GM18507 (cell line): Measurements from ENCODE around the gene TMEM106C.

Experiments used
- DNase-seq: peaks from one replicate; pipeline ENCODE4 v3.0.0; 2011; ENCODE audit warnings: low read depth; ENCODE audit not compliant: insufficient read length; ENCODE audit errors: extremely low spot score
- FAIRE-seq: peaks from 2 replicates; lab custom pipeline; 2011; peaks lifted over from hg19 to GRCh38; lab: Jason Lieb, UNC

TMEM106C gene

DNA sequence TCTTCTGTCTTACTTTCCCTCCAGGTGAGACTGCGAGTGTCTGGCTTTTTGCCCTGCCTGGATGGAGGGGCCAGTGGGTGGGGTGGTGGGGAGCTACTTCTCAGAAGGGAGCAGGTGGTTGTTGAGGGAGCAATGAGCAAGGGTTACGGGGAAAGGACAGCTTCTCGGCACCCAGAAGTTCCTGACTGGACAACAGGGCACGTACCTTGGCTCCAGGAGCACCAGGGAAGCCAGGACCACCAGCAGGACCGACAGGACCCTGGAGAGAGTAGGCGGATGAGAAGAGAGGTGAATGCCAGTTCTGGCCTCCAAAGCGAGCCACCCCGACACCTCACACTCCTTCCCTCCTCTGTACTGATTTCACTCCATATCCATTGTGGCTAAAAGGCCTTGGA lies 25.6 kb downstream of the TMEM106C start:
- DNase-seq, result no peak
- FAIRE-seq, result no peak

- DNase-seq (no peak), FAIRE-seq (no peak)
These were observed 26.3 kb downstream of the TMEM106C start for GRCh38 chr12:47989666-47990065.

DNA sequence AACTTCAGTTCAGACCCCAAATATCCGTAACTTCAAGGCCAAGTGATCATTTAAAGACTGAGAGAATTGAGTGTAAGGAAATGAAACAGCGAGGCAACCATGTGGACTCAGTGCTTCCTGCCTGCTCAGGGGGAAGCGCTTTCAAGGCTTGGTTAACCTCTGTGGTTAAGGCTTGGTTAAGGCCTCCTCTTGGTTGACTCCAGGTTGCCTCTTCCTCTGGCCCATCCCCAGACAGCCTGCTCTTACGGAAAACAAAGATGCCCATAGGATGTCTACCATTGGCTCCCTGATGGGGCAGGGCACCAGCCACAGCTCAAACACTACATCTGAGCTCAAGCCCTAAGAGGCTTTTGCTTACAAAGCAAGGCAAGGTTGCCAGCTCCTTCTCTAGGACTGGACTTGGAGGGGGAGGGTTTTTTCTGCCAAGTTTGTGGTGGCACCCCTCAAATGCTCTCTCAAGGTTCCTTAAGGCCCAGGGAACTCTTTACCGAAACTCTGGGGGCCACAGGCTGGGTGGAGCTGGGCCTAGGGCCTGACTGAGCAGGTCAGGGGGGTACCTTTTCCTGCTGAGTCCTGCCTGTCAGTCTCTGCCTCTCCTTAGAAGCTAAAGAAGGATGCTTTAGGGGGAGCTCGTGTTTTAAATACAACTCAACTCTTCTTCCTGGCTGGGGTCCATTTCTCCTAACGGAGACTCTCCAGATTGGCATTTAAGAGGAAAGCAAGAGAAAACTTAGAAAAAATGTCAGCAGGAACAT lies 27.1 kb downstream of the TMEM106C start:
- FAIRE-seq (peak; percentile 96), DNase-seq (peak; percentile 49)

DNA sequence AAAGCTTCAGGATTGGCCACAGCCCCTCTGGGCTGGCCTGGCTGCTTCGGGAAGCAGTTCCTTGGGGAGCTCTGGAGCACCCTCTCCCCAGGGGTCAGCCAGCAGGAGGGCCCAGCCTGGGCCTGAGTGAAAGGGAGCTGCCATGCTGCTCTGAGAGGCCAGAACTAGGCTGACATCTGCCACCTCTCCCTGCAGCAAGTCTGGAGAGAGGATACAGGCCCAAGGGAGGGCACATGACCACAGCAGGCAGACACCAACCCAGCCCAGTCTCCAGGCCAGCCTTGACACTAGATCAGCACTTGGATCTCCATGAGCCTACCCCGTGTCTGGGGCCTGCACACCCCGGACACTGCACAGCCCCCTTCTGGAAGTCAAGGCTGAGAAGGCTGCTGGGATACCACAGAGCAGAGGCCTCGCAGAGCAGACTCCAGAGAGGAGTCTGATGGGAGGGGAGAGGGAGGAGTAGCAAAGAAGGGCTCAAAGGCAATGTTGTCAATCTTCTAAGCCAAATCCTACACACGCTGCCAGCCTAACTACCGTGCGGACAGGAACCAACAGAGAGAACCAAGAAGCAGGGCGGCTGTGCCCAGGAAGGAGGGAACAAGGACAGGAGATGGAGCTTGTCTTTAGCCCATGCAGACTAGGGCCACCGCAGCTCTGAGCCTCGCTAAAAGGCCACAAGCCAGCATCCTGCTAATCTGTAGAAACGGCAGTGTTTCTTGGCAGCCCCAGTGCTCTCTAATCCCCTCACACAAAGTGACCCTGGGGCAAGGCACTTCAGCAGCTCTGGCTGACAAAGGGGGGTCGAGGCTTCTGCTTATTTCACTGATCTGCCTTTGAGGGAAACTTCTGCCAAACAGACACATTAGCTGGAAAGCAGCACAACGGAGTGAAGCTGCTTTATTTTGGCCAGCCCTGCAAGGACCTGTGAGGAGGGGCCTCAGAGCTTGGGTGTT lies 28.0 kb downstream of the TMEM106C start:
- DNase-seq (no peak), FAIRE-seq (no peak)

DNA sequence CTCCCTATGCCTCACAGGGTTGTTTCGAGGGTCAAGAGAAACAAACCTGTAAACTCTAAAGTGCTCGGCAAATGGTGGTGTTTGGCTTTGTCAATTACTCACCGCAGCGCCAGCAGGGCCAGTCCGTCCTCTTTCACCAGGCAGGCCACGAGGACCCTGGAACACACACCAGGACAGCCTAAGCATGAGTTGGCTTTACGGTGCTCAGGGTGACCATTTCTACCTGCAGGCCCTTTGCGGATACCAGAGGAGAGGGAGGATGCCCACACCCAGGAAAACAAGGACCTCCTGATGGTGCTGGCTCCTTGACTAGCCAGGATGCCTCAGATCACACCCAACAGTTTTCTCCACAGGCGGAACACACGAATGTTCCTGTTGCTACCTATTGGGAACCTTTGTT lies 29.4 kb downstream of the TMEM106C start:
- FAIRE-seq (no peak), DNase-seq (no peak)

GRCh38 chr12:47993491-47993890 lies 30.1 kb downstream of the TMEM106C start:
- no peak for FAIRE-seq
- DNase-seq, result no peak

DNA sequence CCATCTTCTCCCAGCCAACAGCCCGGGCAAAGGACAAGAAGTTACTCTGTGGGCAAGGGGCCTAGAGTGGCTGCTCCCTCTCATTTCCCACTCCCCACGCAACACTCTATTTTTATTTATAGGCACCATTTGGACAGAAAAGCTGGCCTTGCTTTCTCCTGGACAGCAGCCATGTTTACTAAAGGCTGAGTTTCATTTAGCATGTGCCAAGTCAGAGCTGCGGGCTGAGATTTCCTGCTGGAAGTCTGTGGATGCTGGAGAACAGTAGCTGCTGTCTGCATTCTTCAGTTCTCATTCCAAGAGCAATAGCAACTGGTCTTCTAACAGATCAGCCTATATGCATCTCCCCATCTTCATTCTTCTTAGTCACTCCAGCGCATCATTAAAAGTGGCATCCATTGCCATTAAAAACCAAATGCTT lies 32.6 kb downstream of the TMEM106C start:
- FAIRE-seq (no peak), DNase-seq (no peak)

DNA sequence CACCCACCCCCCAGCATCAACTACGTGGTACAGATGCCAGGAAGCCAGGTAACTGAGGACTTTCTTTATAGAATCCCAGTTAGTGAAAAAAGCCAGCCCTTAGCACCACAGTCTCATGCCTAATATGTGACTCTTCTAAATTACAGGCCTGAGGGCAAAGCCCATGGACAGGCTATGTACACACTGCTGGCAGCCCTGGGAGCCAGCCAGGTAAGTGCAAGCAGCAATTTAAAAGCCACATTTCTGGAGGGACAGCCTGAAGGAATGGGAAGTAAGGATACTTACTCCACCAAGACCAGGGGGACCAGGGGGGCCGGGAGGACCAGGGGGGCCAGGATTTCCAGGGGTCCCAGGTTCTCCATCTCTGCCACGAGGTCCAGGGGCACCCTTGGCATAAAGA lies 33.9 kb downstream of the TMEM106C start:
- FAIRE-seq, result no peak
- no peak for DNase-seq

DNA sequence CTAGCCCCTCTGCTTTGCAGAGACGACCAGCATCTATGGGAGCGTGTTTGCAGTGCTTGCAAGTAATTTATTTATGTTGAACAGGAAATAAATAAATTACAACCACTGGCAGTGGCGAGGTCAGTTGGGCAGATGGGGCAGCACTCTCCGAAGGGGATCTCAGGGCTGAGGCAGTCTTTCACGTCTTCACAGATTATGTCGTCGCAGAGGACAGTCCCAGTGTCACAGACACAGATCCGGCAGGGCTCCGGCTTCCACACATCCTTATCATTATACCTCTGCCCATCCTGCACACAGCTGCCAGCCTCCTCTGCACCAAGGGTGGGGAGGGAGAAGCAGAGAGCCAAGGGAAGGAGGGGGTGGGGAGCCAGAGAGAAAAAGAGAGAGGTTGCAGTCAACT lies 36.4 kb downstream of the TMEM106C start:
- FAIRE-seq, result no peak
- DNase-seq, result no peak

- no peak for DNase-seq
- no peak for FAIRE-seq
These were observed 37.6 kb downstream of the TMEM106C start for GRCh38 chr12:48000878-48001504.

GRCh38 chr12:48001505-48002413 lies 38.4 kb downstream of the TMEM106C start:
- FAIRE-seq, result no peak
- DNase-seq, result no peak

DNA sequence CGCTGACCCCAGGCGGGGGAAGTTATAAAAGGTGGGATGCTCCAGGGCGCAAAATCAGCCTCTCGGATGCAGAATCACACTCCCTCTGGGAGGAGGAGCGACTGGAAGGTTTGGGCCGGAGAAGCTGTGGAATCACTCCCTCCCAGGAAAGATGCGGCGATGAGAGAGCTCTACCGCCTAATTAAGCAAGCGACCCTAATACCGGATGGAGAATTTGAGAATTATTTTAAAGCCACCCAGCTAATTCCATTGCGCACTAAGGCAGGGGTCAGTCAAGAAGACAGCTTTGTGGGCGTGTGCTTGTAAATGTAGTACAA lies 39.0 kb downstream of the TMEM106C start:
- DNase-seq (no peak), FAIRE-seq (no peak)

DNA sequence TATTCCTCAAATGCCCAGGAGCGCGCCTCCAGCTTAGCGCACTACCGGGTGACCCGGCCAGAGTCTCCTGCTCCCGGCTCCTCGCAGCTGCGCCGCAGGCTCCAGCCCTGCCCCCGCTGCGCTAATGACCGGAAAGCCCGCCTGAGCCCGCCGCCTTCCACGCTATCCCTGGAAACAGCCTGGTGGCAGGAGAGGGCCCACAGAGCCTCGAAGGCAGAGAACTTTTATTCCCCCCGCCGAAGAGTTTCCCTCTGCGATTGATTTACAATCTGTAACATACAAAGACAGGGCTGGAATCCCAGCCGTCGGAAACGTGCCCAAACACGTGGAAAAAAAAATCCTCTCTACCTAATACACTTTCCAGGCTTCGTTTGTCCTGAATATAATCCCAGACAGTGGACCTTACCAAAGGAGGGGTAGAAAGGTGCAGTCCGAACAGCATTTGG lies 39.4 kb downstream of the TMEM106C start:
- FAIRE-seq (no peak), DNase-seq (no peak)

GRCh38 chr12:48003226-48004052 lies 40.0 kb downstream of the TMEM106C start:
- FAIRE-seq, result no peak

DNA sequence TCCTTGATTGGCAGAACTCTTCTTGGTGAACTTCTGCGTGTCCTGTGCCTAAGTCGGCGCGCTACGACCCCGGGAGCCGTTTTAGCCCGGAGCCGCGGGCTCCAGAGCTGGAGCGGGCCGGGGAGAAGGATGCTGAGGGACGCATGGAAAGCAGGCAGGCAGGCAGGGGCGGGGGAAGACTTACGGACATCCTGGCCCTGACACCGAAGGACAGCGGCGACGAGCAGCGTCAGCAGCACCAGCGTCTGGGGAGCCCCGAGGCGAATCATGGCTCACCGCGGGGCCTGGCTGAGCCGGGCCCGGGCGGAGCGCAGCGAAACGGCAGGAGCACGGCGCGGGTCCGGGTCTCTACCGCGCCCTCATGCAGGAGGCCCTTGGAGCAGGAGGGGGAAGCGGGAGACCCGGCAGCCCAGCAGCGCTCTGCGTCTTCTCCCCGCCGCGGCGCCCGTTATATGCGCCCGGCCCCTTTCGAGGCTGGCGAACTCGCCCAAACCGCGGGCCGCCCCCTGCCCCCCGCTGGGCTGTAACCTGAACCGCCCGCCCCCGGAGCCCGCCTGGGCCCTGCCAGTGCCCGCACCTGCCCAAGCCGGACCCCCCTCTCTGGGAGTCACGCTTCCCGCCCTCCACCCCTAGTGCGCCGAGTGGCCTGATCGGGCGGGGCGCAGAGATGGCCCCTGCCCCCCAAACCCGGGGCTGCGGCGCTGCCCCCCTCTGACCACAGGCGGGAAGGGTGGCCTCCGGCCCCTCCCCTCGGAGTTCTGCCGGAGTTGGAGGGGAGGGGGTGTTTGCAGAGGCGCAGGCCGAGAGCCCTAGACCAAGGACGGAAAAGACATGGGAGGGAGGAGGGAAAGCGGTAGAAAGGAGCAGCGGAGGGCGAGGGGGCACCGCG lies 40.9 kb downstream of the TMEM106C start, which contains the start of gene COL2A1:
Gene COL2A1, minus strand, starts transcription at position 424 of the 889 bp plus-strand sequence. Its CDS starts 155 bp downstream, at position 269.
- DNase-seq (no peak), FAIRE-seq (no peak)

More at GRCh38 chr12:48003226-48004052, 40.0 kb downstream of the TMEM106C start:
- no peak for DNase-seq

DNA sequence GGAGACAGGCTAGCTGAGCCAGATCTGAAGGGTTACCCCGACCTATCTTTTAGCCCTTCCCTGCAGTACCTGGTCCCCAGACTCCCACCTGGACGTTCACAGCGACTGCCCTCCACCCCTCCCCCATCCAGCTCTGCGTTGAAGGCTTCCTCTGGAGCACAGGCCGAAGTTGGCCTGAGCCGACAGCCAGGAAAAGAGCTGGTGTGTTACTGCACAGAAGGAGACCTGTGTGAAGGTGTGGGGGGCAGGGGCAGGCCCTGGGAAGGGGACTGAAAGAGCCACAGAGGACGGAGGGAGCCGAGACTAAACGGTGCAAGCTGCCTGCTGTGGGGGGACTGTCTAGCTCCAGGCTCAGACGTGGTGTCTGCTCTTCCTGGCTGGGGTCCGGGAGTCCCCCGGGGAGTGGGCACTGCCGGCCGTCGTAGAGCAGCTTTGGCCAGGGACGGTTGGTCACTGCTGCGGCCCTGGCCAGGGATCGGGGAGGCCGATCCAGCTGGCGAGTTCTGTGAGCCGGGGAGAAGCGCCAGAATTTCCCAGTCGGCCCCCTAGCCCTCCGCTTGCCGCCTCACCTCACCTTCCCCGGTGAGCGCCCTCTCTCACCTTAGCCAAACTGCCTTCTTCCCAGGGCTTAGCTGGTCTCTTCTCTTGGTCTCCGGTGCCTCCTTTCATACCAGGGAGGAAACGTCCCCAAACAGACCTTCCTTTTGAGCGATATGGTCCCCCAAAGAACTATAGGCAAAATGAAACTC lies 41.8 kb downstream of the TMEM106C start:
- no peak for FAIRE-seq
- DNase-seq, result no peak

GRCh38 chr12:48005750-48006021 lies 42.3 kb downstream of the TMEM106C start:
- no peak for FAIRE-seq

More at GRCh38 chr12:48005750-48006021, 42.3 kb downstream of the TMEM106C start:
- DNase-seq, result no peak
